ENCODE data around the gene ARL8B.
"Not testable (repeated sequence)": the region's sequence is repeated elsewhere in the genome, so short reads cannot be mapped to it uniquely, and the experiment has no call there.

The ARL8B gene

GRCh38 chr3:5149306-5149880, 27.3 kb downstream of the ARL8B start:
- DNase-seq: no peak

GRCh38 chr3:5151586-5151985, 29.5 kb downstream of the ARL8B start:
- no peak for DNase-seq

- DNase-seq: no peak
Measured at GRCh38 chr3:5153074-5153473, 31.0 kb downstream of the ARL8B start.

- DNase-seq: no peak
Measured at GRCh38 chr3:5155241-5155640, 33.1 kb downstream of the ARL8B start.

GRCh38 chr3:5160321-5160720, 38.2 kb downstream of the ARL8B start:
- no peak for DNase-seq

- no peak for DNase-seq
Measured at GRCh38 chr3:5160940-5161858, 39.1 kb downstream of the ARL8B start.

GRCh38 chr3:5162102-5162501, 40.0 kb downstream of the ARL8B start:
- DNase-seq: no peak

GRCh38 chr3:5165698-5166097, 43.6 kb downstream of the ARL8B start:
- DNase-seq: no peak

GRCh38 chr3:5166846-5167245, 44.8 kb downstream of the ARL8B start:
- no peak for DNase-seq

- no peak for DNase-seq
Measured at GRCh38 chr3:5168110-5168509, 46.0 kb downstream of the ARL8B start.

- DNase-seq: no peak
Measured at GRCh38 chr3:5169807-5170206, 47.7 kb downstream of the ARL8B start.

- no peak for DNase-seq
Measured at GRCh38 chr3:5170975-5171374, 48.9 kb downstream of the ARL8B start.

- DNase-seq: no peak
Measured at GRCh38 chr3:5172018-5172417, 49.9 kb downstream of the ARL8B start.

GRCh38 chr3:5179036-5179435, 56.9 kb downstream of the ARL8B start:
- not testable (repeated sequence) for DNase-seq

- DNase-seq: no peak
Measured at GRCh38 chr3:5181469-5182141, 59.5 kb downstream of the ARL8B start.

- not testable (repeated sequence) for DNase-seq
Measured at GRCh38 chr3:5183714-5184113, 61.6 kb downstream of the ARL8B start.

GRCh38 chr3:5184499-5184898, 62.4 kb downstream of the ARL8B start:
- no peak for DNase-seq

GRCh38 chr3:5185093-5185673, 63.1 kb downstream of the ARL8B start:
- DNase-seq: no peak

- no peak for DNase-seq
Measured at GRCh38 chr3:5186089-5186857, 64.2 kb downstream of the ARL8B start.

- DNase-seq: peak in 1 of 2 experiments; percentile 31
Measured at GRCh38 chr3:5186858-5187155, 64.7 kb downstream of the ARL8B start.

- peak; percentile 52 to 90 for DNase-seq
Measured at GRCh38 chr3:5187156-5187919, 65.2 kb downstream of the ARL8B start, which contains the start of gene EDEM1. Gene EDEM1, plus strand, starts transcription at chr3:5187707. Its CDS starts 99 bp downstream, at chr3:5187806.

- DNase-seq: peak in 1 of 2 experiments; percentile 70
Measured at GRCh38 chr3:5187920-5188418, 65.9 kb downstream of the ARL8B start.
